GM08714 (cell line): Measurements from ENCODE around the gene PDE12.

Experiments used
- H3K4me3 ChIP-seq: fragments of 200-500 bp; sonication (Bioruptor generic); 2 replicates; pipeline ENCODE4 v1.5.1; 2014; ENCODE audit warnings: mild to moderate bottlenecking, low read length, inconsistent platforms
- ZNF274 ChIP-seq: IDR thresholded peaks from 2 replicates; pipeline ENCODE4 v1.6.1; 2012; ENCODE audit warnings: mild to moderate bottlenecking, low read depth, low read length

The PDE12 gene

GRCh38 chr3:57570878-57571277 is 14.8 kb downstream of the PDE12 start:
- no peak for TF ChIP-seq ZNF274
- no peak overlapping the region for H3K4me3 ChIP-seq

DNA sequence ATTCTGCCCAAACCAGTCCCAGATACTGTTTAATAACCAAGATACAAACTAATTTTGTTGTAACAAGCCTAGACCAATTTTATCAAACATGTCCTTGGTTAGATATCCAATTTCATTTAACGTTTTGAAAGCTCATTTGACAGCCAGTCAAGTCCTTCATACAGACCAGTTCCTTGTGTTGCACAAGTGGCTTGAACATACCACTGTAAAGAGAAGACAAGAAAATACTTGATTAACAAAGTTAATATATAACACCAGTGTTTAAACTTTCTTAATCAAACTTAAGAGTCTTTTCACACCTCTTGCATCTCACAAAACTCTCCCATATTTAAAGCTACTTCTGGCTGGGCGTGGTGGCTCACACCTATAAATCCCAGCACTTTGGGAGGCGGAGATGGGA is 16.0 kb downstream of the PDE12 start:
- no peak overlapping the region for H3K4me3 ChIP-seq
- no peak for TF ChIP-seq ZNF274

DNA sequence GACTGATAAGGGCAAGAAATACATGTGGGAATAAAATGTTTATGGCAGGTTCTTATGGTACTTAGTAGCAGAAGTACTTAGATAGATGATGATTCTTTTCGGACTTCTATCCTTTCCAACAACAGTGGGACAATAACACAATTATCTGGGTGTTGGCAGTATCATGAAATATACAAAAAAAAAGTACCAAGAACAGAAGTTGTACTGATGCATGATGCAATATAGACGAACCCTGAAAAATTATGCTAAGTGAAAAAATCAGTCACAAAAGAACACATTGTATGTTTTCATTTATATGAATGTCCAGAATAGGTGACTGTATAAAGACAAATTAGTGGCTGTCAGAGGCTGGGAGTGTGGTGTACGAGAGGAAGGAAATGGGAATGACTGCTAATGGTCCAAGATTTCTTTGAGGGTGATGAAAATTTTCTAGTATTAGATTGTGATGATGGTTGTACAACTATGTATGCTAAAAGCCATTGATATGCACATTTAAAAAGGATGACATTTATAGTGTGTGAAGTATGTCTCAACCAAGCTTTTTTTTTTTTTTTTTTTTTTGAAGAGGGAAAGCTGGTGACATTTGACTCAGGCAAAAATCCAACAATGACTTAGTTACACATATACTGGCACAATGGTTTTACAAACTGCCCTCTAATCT is 20.0 kb downstream of the PDE12 start:
- no peak for TF ChIP-seq ZNF274
- no peak overlapping the region for H3K4me3 ChIP-seq

GRCh38 chr3:57577801-57578200 is 21.7 kb downstream of the PDE12 start:
- no peak for TF ChIP-seq ZNF274
- no peak overlapping the region for H3K4me3 ChIP-seq

- H3K4me3 ChIP-seq = no peak overlapping the region
- no peak for TF ChIP-seq ZNF274
These were observed 26.5 kb downstream of the PDE12 start for GRCh38 chr3:57582474-57583168.

- no peak for TF ChIP-seq ZNF274
- H3K4me3 ChIP-seq = no peak overlapping the region
These were observed 27.5 kb downstream of the PDE12 start for GRCh38 chr3:57583544-57583943.

DNA sequence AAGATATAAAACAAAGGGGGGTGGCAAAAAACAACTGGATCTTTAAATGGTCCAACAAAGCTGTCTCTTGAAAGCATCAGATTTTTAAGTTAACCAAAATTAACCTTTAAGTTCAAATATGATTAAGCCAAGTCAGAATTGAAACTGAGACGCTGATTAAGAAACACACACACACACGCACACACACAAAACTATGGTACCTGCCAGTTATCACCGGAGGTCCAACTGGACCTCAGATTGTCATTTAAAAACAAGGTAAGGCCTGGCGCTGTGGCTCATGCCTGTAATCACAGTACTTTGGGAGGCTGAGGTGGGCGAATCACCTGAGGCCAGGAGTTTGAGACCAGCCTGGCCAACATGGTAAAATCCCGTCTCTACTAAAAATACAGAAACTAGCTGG is 30.7 kb downstream of the PDE12 start:
- TF ChIP-seq ZNF274 = no peak
- H3K4me3 ChIP-seq = no peak overlapping the region

GRCh38 chr3:57587905-57588304 is 31.8 kb downstream of the PDE12 start:
- no peak for TF ChIP-seq ZNF274
- no peak overlapping the region for H3K4me3 ChIP-seq

DNA sequence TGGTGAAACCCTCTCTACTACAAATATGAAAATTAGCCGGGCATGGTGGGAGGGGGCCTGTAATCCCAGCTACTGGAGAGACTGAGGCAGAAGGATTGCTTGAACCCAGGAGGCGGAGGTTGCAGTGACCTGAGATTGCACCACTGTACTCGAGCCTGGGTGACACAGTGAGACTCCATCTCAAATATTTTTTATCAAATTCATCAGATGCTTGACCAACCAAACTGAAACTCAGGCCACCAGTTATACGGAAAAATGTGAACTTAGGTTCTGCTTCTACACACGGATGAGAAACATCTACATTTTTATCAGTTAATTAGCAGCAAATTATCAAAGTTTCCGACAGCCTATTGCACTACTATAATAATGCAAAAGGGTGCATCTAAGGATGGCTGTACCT is 36.2 kb downstream of the PDE12 start:
- H3K4me3 ChIP-seq = no peak overlapping the region
- TF ChIP-seq ZNF274 = no peak

- no peak overlapping the region for H3K4me3 ChIP-seq
- no peak for TF ChIP-seq ZNF274
These were observed 38.1 kb downstream of the PDE12 start for GRCh38 chr3:57594144-57594543.

DNA sequence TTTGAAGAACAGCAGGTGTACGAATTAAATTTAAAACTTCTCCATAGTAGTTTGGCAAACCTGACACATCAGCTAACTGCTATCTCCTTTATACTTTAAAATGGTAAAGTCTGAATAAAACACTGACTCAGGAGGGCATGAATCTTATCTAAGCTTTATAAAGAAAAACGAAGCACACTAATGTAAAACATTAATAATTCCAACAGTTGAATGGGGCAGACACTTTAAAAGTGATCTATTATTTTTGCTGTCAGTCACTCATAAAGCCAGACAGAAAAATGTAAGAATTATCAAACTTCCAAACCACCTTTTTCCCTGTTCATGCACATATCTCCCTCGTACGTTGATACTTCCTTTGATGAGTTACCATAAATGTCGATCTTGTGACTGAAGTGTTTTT is 38.5 kb downstream of the PDE12 start:
- no peak for TF ChIP-seq ZNF274
- no peak overlapping the region for H3K4me3 ChIP-seq

DNA sequence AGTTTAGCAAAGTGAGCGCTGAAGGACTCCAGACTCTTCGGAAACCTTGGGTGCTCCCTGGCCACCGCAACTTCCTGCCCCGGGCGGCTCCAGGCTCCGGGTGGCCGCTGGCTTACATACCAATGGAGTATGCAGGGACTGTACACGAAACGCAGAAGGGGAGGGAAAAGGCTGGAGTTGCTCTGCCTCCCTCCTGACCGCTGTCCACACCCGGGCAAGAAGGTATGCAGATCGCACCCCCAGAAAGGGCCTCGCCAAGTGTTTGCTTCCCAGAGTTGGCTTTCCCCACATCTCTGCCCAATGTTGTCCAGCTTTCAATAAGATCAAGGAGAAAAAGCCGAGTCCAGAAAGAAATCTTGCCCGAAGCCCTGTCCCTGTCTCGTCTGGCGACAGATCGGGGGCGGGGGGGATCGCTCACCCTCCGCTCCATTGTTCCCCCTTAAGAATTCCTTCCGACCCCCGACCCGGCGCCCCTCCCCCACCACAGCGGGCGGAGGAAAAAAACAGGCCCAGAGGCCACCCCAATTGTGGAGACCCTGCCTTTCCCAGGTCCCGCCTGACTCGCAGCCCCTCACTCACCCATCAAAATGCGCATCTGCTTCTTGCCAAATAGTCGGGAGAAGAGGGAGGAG is 40.5 kb downstream of the PDE12 start:
- H3K4me3 ChIP-seq = peak overlapping the region; percentile 91
- TF ChIP-seq ZNF274 = no peak

GRCh38 chr3:57597127-57597923 is 41.3 kb downstream of the PDE12 start, which contains the start of gene ARF4:
ARF4 (minus strand) TSS chr3:57597344; CDS start chr3:57597140, 204 bp downstream.
- H3K4me3 ChIP-seq = peak within 1 kb of the TSS; percentile 91
- no peak for TF ChIP-seq ZNF274

DNA sequence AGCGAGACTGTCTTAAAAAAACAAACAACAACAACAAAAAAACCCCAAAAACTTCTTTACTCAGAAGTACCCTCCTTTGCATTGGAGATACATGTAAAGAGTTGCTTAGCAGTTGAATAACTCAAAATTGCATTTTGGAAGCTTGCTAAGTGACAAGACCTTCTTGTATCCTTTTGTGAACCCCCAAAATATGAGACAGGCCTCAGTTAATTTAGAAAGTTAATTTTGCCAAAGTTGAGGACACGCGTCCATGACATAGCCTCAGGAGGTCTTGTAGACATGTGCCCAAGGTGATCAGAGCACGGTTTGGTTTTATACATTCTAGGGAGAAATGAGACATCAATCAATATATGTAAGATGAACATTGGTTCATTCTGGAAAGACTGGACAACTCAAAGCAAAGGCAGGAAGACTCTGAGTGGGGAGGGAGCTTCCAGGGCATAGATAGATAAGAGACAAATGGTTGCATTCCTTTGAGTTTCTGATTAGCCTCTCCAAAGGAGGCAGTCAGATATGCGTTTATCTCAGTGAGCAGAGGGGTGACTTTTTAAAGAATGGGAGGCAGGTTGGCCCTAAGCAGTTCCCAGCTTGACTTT is 42.8 kb downstream of the PDE12 start:
- TF ChIP-seq ZNF274 = no peak
- H3K4me3 ChIP-seq = peak overlapping the region; percentile 90

- H3K4me3 ChIP-seq = no peak overlapping the region
- TF ChIP-seq ZNF274 = no peak
These were observed 44.1 kb downstream of the PDE12 start for GRCh38 chr3:57600195-57600594.
